ENCODE results near the gene TNNC1. TPM values are rescaled to one million over a fixed set of nuclear protein-coding genes. Genes with fewer than 3 reads are reported as not detected.

Gene TNNC1
- total and polyA plus RNA-seq, 2 of the 13 experiments (the other 11 are each of a cell fraction or from before 2014, with no cell fraction given), result 11.8 to 36.4 TPM

GRCh38 chr3:52471371-52472238 lies 17.8 kb upstream of the TNNC1 start (continued):
- TF ChIP-seq PCBP2 (optimal IDR thresholded peaks at IDR 0.05; ENCODE audit: low read depth, low read length, poor library complexity, severe bottlenecking), result no peak
- TF ChIP-seq TRAFD1 (CRISPR knock-in tag; IDR thresholded peaks at IDR 0.05; ENCODE audit: borderline replicate concordance), result no peak
- TF ChIP-seq CTCF (CRISPR knock-in tag; IDR thresholded peaks at IDR 0.05), result peak; percentile 85
- no peak for TF ChIP-seq GRHL1 (CRISPR knock-in tag; conservative IDR thresholded peaks at IDR 0.05)
- peak; percentile 72 for TF ChIP-seq RAD21 (CRISPR knock-in tag; IDR thresholded peaks at IDR 0.05)
- peak; percentile 32; the same call in 1 of the 2 replicates for TF ChIP-seq SAP130 (CRISPR knock-in tag; IDR thresholded peaks at IDR 0.05; ENCODE audit: low read depth)
- peak; percentile 45 for TF ChIP-seq ZNF883 (CRISPR knock-in tag; IDR thresholded peaks at IDR 0.05; ENCODE audit: not compliant biosample characterization)
- TF ChIP-seq ZNF318 (CRISPR knock-in tag; IDR thresholded peaks at IDR 0.05), result no peak
- no peak for TF ChIP-seq ZNF446 (CRISPR knock-in tag; IDR thresholded peaks at IDR 0.05)
- peak; percentile 75 for TF ChIP-seq SMC3 (IDR thresholded peaks at IDR 0.05; ENCODE audit: low read length)
- no peak for TF ChIP-seq CHD4 (IDR thresholded peaks at IDR 0.05; ENCODE audit: borderline replicate concordance, low read length)
- TF ChIP-seq PHF20 (CRISPR knock-in tag; IDR thresholded peaks at IDR 0.05), result no peak

Measured in HepG2 (cell line).